GM19467 (cell line): ENCODE data around the gene IFI27.

Source experiments
- ATAC-seq: cut with Tn5 transposase; IDR thresholded peaks from one replicate; pipeline ENCODE4 v1.9.1; 2021; ENCODE audit warnings: mild to moderate bottlenecking, moderate library complexity; ENCODE audit not compliant: unreplicated experiment

IFI27 gene

DNA sequence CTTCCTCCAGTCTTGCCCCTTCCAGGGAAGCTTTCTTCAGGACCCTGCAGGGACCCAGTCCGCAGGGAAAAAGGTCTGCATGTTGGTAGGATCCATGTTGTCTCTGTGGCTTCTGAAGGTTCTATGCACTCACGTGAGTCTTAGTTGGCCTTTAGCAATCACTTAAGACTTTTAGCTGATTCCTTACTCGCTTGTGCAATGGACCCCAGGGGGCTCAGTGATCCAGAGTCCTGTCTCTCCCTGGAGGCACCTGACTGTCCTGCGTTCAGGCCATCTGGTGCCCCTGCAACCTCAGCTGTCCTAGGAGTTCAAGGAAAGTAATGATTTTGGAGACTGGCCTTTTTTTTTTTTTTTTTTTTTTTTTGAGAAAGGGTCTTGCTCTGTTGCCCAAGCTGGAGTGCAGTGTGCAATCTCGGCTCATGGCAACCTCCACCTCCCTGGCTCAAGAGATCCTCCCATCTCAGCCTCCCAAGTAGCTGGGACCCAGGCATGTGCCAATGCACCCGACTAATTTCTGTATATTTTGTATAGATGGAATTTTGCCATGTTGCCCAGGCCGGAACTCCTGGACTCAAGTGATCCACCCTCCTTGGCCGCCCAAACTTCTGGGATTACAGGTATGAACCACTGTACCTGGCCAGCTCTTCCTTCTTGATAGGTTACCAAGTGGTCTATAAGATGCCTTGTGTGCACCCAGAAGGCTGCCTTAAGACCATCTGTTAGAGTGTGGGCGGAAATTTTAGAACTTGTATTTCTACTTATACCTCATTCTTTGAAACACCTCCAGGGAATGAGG, 14.2 kb downstream of the IFI27 start:
- ATAC-seq: no peak

DNA sequence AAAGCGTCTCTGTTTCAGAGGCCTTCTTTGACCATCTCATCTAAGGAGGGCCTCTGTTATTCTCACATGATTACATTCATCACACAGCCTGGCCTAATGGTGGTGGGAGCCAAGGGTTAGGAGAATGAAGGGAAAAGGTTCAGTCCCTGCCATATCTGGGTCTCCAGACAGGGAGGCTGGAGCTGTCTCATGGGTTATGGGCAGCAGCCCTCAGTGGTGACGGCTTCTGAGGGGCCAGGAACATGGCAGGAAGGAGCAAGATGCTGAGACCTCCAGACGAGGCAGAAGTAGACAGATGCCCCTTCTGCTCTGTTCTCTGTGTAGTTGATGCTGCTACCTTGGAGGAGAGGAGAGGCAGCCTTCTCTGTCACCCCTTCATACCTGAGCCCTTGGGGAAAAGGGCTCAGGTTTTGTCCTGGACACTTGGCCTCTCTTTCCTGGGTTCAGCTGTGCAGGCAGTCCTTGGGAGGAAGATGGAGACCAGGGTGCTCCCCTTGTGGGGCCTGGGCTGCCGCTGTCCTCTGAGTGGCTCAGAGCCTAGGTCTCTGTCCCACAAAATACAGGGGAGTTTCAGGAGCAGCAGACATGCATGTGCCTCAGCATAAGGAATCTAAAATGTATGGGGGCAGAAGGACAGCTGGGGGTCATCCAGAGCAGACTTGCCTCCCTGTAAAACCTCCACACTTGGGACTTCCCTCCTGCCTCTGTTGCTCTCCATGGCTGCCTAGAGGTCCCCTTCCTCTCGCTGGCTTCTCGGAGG, 15.3 kb downstream of the IFI27 start:
- ATAC-seq: no peak

GRCh38 chr14:94126419-94126677, 15.8 kb downstream of the IFI27 start:
- no peak for ATAC-seq

DNA sequence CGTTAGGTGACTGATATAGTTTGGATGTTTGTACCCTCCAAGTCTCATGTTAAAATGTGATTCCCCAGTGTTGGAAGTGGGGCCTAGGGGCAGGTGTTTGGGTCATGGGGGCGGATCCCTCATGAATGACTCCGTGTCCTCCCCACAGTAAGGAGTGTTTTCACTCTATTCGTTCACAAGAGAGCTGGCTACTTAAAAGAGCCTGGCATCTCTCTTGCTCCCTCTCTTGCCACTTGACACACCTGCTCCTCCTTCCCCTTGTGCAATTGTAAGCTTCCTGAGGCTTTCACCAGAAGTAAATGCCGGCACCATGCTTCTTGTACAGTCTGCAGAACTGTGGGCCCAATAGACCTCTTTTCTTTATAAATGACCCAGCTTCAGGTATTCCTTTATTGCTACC, 16.3 kb downstream of the IFI27 start:
- ATAC-seq: no peak

- no peak for ATAC-seq
Measured at GRCh38 chr14:94127330-94127729, 16.8 kb downstream of the IFI27 start.

GRCh38 chr14:94128216-94128839, 17.8 kb downstream of the IFI27 start:
- ATAC-seq: no peak

DNA sequence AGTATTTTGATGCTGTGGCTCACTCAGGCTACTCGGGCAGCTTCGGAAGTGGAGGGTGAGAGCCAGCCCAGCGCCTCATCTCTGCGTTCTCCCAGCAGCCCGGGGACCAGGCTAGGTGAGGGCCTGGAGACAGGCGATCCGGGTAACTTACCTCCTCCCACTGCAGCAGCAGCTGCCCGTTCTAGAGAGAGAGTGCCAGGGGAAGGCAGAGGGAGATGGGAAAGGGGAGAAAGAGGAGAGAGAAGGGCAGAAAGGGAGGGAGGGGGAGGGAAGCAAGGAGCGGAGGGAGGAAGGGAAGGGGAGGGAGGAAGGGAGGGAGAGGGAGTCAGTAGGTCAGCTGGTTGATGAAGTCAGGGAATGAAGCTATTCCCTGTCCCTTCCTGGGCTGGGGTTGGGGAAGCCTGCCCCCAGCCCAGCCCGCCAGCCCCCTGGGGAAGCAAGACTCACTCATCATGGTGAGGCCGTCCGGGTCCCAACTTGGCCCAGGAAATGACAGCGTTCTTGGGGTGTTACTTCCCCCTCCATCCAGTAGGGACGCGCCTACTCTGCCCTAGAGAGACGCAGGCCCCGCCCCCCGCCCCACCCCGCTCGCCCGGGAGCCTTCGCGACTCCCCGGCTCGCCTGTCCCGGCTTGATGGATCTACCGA, 18.7 kb downstream of the IFI27 start, which contains the start of gene IFI27L2:
IFI27L2 (minus strand) TSS at position 494 of the 647 bp plus-strand sequence; CDS start at position 454, 40 bp downstream.
- ATAC-seq: peak; percentile 92

DNA sequence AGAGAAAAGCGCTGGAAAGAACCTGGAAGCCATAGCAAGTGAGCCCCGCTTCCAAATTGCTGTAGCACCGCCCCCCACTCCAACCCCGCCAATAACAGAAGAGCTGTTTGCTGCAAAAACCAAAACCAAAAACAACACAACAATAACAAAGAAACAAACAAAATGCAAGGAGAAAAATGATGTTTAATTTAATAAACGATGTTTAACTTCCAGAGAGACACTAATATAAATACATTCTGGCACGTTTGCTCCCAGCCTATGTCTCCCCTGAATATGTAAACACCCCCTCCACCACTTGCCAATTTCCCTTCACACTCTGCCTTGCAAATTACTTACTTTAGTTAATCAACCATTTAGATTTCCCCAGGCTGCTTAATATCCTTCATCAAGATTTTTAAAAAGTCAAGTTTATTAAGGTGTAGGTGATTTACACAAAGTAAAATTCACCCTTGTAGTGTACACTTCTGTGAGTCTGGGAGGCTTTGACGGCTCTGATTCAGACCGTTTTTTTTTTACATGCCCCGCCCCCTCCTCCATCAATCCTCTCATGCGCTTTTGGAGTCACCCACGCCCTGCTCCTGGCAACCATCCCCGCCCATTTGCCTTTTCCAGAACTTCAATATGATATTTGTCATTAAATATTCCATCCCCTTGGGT, 19.4 kb downstream of the IFI27 start:
- ATAC-seq: no peak

DNA sequence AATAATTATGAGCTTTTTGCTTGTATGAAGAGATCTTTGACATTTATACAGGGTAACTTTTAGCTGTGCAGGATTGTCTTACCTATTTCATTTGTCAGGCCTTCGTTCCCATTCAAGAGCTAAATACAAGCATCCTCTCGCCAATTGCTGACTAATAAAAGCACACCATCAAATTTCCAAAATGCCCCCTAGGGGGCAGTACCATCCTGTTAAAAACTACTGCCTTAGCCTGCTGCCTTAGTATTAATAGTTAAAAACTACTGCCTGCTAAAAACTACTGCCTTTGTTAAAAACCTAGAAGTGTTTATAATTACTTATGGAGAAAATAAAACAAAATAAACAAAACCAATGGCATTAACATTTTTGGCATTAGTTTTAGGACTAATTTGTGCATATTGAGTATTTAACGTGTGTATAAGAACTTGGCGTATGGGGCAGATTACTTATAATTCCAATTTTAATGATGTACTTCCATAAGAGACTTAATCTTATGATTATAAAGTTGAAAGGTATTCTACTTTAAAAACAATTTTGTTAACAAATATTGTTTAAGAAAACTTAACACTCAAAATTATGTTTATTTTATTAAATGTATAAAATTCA, 21.9 kb downstream of the IFI27 start:
- ATAC-seq: no peak

- no peak for ATAC-seq
Measured at GRCh38 chr14:94135476-94135875, 24.9 kb downstream of the IFI27 start.

- no peak for ATAC-seq
Measured at GRCh38 chr14:94136575-94137331, 26.2 kb downstream of the IFI27 start.

- no peak for ATAC-seq
Measured at GRCh38 chr14:94138251-94138650, 27.7 kb downstream of the IFI27 start.

DNA sequence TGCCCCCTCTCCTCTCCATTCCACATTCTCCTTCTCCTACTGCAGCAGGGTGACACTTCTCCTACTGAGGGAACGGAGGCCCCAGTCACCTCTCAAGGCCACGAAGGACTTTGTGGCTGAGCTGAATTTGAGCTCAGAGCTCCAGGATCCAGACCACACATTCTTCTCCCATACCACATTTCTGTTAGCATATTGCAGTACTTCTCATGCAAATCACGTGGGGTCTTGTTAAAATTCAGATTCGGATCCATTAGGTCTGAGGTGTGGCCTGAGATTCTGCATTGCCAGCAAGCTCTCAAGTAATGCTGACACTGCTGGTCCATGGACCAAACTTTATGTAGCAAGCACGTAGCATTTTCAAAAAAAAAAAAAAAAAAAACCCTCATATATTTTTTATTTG, 28.5 kb downstream of the IFI27 start:
- no peak for ATAC-seq

DNA sequence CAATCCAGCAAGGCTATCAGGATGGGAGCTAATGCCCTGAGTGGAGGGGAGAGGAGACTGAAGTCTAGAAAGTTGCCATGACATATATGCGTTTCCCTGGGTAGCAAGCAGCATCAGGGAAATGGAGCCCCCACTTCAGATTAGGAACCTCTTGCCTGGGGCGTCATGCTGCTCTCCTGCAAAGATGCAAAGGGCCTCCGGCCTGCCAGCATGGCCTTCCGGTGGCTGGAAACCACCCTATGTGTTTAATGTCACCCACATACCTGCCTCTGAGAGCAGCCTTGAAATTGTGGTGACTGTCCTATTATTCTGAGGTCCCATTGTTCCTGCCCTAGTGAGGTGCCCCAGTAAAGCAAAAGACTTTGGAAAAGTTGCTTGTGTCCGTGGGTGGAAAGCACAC, 28.9 kb downstream of the IFI27 start:
- ATAC-seq: no peak

DNA sequence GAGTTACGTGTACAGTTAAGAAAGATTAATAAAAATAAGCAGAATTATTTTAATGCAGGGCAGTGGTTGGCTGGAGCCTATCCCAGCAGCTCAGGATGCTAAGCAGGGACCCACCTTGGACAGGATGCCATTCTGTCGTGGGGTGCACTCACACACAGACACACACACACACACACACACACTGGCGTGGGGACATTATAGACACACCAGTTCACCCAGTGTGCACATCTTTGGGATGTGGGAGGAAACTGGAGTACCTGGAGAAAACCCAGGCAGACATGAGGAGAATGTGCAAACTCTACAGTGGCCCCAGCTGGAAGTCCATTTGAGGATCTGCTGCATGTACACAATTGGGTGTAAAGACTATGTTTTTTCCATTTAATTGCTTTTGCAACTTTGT, 31.7 kb downstream of the IFI27 start:
- no peak for ATAC-seq

- no peak for ATAC-seq
Measured at GRCh38 chr14:94142836-94143235, 32.3 kb downstream of the IFI27 start.

- no peak for ATAC-seq
Measured at GRCh38 chr14:94143239-94143638, 32.7 kb downstream of the IFI27 start.

DNA sequence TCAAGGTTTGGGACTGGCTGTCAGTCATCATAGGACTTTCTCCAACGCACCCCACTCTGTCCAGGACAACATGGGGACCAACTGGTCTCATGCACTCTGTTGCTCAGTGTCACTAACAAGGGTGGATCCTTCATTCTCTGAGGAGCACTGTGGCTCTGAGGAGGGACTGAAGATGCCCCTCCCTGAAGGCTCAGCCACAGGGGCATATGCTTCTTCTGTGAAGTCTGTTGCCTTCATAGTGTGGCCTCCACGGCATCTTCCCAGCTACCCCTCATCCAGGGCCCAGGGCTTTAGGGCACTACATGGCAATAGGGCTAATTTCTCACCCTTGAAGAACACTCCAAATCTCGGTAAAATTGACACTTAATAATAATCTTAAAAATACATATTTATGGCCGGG, 33.2 kb downstream of the IFI27 start:
- no peak for ATAC-seq

- ATAC-seq: no peak
Measured at GRCh38 chr14:94144765-94145164, 34.2 kb downstream of the IFI27 start.
